G401.6 (cell line): ENCODE measurements around the gene CERK.
"Not testable (repeated sequence)": the region's sequence is repeated elsewhere in the genome, so short reads cannot be mapped to it uniquely, and the experiment has no call there.

Experiments used
- FAIRE-seq: peaks from 2 replicates; lab custom pipeline; 2012; peaks lifted over from hg19 to GRCh38; lab: Jason Lieb, UNC

The CERK gene

GRCh38 chr22:46660604-46661201 lies 77.3 kb downstream of the CERK start:
- no peak for FAIRE-seq

GRCh38 chr22:46659791-46660186 lies 78.3 kb downstream of the CERK start:
- no peak for FAIRE-seq

GRCh38 chr22:46659059-46659790 lies 78.8 kb downstream of the CERK start:
- no peak for FAIRE-seq

- FAIRE-seq = no peak
Measured at GRCh38 chr22:46657996-46658947, 79.8 kb downstream of the CERK start.

GRCh38 chr22:46657655-46657953 lies 80.4 kb downstream of the CERK start:
- no peak for FAIRE-seq

- FAIRE-seq = no peak
Measured at GRCh38 chr22:46656856-46657654, 81.0 kb downstream of the CERK start.

GRCh38 chr22:46655861-46656608 lies 82.0 kb downstream of the CERK start:
- no peak for FAIRE-seq

GRCh38 chr22:46654927-46655595 lies 83.0 kb downstream of the CERK start:
- no peak for FAIRE-seq

- no peak for FAIRE-seq
Measured at GRCh38 chr22:46654426-46654825, 83.6 kb downstream of the CERK start.

GRCh38 chr22:46653596-46653995 lies 84.5 kb downstream of the CERK start:
- no peak for FAIRE-seq

- FAIRE-seq = no peak
Measured at GRCh38 chr22:46652847-46653331, 85.2 kb downstream of the CERK start.

GRCh38 chr22:46652081-46652846 lies 85.8 kb downstream of the CERK start:
- FAIRE-seq = no peak

GRCh38 chr22:46651316-46651715 lies 86.7 kb downstream of the CERK start:
- FAIRE-seq = no peak

- FAIRE-seq = no peak
Measured at GRCh38 chr22:46650078-46650810, 87.8 kb downstream of the CERK start.

GRCh38 chr22:46649141-46650077 lies 88.6 kb downstream of the CERK start:
- FAIRE-seq = no peak

- not testable (repeated sequence) for FAIRE-seq
Measured at GRCh38 chr22:46648225-46648820, 89.7 kb downstream of the CERK start.

- FAIRE-seq = no peak
Measured at GRCh38 chr22:46646531-46647215, 91.4 kb downstream of the CERK start.
